T-helper 2 cell treated with Interferon-gamma antibody and Interleukin-4, amounts not matched to agents 100 ng/mL and 5 ng/mL, for 36 hours (primary cell): Measurements from ENCODE around the gene TERT. TPM values are rescaled to one million over a fixed set of nuclear protein-coding genes. Genes with fewer than 3 reads are reported as not detected.

Experiments
- intact Hi-C: fragments of 100-400 bp; cut with micrococcal nuclease; formaldehyde crosslinking; loops from one replicate; pipeline ENCODE4 v1.15.1; 2023
- total RNA-seq: library from RNA; stranded (reverse); gene quantifications from 2 replicates; pipeline ENCODE4 v1.2.3, GENCODE V29; 2022

TERT gene
- total RNA-seq, 1 donor from 2014 or later: 9.0 TPM

DNA sequence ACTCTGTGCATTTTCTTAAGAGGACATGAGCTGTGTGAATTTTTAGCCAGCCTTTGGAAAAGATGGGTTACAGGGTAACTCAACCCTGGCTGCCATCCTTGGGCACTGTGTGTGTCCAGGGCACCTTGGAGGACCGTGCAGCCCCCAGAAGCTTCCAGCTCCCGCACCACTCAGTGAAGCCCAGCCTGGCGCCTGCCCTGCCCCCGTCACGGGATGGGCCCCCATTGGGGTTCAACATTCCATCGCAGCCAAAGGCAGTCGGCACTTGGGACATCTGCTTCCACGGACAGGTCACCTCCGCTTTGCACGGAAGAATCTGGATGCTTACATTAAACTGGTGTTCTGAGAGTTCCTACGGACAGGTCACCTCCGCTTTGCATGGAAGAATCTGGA lies 71.6 kb downstream of the TERT start:
- intact Hi-C loops: no loop called here

DNA sequence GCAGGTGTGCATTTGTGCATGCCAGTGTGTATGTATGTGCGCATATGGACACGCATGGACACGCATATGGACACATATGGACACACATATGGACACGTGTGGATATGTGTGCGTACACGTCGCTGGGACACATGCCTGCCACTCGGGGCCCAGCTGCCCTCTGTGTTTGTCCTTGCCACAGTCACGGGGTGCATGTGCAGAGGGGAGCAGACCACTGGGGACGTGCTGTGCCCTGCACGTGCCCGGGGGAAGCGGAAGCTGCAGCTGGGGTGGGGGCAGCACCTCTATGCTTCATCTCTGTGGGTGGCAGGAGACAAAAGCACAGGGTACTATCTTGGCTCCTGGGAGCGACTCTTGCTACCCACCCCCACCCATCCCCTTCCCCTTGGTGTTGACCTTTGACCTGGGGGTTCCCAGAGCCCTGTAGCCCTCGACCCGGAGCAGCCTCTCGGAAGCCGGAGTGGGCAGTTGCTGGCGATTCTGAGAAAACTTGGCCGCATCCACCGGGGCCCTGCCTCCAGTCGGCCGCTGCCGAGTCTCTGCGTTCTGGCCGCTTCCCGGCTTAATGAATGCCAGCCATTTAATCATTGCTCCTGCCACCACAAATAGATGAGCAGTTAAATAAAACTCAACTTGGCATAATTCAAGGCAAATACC lies 72.1 kb downstream of the TERT start:
- intact Hi-C loops: no loop called here

DNA sequence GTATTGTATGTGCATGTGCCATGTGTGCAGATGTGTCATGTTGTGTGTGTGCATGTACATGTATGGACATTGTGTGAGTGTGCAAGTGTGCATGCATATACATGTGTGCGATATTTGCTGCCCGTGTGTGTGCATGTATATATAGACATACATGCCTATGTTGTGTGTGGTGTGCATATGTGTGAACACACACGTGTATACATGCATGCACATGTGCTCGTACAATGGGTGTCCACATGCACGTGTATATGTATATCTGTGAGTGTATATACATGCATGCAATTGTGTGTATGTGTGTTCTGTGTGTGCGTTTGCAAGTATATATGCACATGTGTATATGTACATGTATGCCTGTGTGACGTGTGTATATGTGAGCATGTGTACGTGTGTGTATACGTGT lies 72.7 kb downstream of the TERT start:
- intact Hi-C loops: no loop called here

DNA sequence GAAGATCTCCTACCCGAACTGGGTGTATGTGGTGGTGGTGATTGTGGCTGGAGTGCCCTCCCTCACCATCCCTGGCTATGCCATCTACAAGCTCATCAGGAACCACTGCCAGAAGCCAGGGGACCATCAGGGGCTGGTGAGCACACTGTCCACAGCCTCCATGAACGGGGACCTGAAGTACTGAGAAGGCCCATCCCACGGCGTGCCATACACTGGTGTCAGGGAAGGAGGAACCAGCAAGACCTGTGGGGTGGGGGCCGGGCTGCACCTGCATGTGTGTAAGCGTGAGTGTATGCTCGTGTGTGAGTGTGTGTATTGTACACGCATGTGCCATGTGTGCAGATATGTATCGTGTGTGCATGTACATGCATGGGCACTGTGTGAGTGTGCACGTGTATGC lies 73.1 kb downstream of the TERT start:
- intact Hi-C loops: no loop called here

DNA sequence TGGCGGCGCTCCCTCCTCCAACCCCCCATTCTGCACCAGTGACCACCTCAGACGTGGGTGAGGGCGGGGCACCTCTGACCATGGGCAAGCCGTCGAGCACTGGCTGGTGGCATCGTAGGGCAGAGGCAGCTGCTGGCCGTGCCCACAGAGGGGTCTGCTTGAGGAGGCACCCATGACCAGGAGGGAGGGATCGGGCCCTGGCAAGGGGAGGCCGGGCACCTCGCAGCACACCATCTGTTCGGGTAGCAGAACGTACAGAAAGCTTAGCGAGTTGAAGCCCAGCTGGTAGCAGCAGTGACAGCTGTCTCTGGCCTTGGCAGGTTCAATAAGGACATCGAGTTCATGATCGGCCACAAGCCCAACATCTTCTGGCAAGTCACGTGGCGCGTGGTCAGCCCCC lies 74.0 kb downstream of the TERT start:
- intact Hi-C loops: no loop called here

DNA sequence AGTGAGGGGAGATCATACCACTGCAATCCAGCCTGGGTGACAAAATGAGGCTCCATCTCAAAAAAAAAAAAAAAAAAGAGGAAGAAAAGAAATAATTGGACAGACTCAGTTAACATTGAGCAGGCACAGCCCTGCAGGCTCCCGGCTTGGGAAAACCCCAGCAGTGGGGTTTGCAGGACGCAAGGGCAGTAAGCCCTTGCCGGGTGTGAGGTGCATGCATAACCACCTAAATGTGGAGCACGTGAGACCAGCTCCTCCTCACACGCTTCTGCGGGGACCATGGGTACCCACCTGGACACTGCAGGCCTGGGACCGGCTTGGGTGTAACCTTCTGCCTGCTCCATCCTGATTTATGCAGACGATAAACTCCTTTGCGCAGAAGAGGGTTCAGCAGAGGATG lies 74.5 kb downstream of the TERT start:
- intact Hi-C loops: no loop called here

DNA sequence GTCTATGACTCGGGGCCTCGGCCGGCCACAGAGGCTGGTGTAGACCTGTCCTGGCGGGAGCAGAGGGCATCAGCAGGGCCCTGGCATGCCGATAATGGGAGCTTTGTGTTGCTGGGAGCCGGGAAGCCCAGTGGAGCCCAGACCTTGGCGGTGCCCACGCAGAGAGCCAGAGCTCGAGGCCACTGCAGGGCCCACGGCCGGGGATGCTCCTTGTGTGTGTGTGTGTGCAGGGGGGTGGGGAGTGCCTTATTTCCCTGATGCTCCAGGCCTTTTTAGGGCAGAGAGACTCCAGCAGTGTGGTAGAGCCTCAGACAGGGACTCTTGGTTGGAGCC lies 75.1 kb downstream of the TERT start:
- intact Hi-C loops: no loop called here

DNA sequence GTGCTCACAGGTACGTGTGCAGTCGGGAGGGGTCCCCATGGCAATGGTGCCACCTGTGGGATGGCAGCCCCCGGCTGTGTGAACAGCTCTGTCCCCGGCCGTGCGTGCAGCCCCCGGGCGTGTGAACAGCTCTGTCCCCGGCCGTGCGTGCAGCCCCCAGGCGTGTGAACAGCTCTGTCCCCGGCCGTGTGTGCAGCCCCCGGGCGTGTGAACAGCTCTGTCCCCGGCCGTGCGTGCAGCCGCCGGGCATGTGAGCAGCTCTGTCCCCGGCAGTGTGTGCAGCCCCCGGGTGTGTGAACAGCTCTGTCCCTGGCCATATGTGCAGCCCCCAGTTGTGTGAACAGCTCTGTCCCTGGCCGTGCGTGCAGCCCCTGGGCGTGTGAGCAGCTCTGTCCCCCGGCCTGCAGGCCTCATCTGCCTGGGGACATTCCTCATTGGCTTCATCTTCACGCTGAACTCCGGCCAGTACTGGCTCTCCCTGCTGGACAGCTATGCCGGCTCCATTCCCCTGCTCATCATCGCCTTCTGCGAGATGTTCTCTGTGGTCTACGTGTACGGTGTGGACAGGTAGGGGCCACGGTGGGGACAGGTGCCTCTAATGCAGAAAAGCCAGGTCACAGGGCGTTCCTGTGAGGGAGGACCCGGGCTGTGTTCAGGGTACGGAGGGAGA lies 75.6 kb downstream of the TERT start:
- intact Hi-C loops: no loop called here

DNA sequence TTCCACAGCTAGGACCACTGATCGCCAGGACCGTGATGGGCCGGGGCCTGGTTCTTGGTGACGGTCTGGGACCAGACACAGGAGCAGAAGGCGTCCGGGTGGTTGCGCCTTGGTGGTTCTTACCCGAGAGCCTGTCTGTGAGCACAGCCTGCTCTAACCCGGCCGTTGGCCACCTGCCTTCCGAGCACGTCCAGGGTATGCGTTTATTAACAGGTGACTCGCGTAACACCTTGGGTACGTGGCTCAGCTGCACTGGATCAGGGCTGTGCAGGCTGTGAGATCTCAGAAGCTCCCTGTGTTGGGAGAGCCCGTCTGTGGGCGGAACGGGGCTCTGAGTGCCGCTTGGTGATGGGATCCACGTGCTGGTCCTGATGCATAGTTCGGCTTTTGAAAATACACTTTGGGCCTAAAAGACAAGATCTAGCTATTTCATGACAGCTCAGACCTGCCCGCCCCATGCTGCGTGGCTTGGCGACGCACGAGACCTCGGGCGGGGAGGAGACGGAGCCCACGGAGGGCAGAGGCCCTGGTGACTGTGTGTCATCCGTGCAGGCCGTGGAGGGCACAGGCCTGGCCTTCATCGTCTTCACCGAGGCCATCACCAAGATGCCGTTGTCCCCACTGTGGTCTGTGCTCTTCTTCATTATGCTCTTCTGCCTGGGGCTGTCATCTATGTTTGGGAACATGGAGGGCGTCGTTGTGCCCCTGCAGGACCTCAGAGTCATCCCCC lies 76.4 kb downstream of the TERT start:
- intact Hi-C loops: no loop called here

DNA sequence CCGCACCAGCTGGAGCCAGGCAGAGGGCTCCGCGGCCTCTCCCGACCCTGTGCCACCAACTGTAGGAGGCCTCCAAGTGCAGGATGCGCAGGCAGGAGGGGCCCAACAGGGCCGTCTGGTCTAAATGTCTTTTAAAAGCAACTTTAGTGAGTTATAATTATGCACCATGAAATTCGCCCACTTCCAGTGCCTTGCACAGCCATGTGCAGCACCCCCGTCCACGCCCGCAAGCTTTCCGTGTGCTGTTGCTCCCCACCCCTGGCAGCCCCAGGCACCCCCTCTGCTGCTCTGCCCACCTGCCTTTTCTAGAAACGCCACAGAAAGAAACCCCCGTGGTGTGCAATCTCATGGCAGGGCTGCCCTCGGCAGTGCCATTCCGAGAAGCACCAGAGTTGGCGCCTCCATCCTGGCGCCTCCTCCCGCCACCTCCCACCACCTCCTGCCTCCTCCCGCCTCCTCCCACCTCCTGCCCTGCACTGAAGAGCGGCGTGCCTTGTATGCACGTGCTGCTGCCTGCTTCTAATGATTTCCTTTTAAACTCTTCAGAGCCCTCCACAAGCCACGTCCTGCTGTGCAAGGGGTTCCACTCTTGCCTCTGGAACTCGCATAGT lies 77.2 kb downstream of the TERT start:
- intact Hi-C loops: no loop called here

DNA sequence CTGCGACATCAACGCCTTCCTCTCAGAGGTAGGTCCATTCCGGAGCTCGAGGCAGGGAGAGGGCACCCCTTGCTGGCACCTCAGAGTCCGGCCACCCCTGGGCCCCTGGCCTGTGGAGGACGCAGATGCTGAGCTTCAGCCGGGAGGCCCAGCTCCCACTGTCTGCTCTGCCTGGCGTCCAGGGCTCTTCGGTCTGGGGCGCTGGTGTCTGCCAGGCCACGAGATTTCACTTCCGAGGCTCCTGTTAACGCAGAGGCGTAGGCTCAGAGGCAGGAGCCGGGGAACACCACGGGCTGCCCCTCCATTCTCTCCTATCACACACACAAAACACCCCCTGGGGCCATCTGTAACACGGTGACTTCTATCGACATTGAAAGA lies 78.0 kb downstream of the TERT start:
- intact Hi-C loops: no loop called here

DNA sequence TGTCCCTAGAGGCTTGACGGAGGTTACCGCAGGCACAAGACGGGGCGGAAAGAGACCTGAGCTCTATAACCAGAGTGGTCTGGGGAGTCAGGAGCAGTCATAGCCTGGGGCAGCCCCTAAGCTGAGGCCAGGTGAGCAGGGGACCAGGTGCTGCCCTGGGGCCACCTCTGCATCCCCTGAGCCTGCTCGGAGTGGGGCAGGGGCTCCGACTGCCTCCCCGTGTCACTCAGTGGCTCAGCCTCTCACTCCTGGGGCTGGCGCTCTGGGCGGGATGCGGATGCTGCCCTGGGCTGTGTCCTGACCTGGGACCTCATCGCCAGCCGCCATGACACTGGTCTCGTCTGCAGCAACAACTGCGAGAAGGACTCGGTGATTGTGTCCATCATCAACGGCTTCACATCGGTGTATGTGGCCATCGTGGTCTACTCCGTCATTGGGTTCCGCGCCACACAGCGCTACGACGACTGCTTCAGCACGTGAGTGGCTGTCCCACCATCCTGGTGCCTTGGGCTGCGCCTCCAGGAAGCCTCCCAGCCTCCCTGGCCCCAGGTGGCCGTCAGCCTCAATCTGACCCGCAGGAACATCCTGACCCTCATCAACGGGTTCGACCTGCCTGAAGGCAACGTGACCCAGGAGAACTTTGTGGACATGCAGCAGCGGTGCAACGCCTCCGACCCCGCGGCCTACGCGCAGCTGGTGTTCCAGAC lies 78.5 kb downstream of the TERT start:
- intact Hi-C loops: no loop called here

DNA sequence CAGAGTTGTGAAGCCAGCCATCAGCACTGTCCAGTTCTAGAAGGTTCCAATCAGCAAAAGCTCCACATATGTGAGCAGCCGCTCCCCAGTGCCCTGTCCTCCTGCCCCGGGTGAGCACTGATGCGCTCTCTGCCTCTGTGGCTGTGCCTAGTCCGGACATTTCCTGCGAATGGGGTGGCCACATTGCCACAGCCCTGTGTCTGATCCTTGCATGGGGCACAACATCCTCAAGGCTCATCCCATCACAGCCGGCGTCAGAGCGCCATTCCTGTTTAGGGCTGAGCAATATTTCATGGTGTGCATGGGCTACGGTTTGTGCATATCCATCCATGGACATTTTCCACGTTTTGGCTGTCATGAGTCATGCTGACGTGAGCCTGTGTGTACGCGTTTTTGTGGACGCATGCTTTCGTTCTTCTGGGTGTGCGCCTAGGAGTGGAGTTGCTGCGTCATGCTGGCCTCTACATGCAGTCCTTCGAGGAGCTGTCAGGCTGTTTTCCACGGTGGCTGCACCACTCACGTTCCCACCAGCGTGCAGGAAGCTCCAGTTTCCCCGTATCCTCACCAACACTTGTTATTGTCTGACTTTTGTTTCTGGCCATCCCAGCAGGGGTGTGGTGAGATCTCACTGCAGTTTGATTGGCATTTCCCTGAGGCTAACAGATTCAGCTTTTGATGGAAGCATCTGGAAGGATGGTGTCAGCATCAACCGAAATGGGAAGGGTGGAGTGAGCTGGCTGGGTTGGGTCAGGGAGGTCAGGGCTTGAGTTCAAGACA lies 79.4 kb downstream of the TERT start:
- intact Hi-C loops: no loop called here

DNA sequence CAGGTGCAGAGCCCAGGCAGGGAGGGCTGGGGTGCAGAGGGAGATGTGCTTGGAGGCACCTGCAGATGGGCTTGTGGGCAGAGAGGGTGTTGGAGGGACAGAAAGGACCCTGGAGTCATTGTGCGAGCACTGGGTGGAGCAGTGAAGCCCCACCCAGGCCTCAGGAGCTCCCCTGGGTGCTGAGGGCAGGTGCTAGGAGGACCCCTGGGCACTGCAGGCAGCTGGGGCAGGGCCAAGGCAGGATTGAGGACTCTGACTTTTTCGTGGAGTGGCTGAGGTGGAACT lies 80.0 kb downstream of the TERT start:
- intact Hi-C loops: no loop called here

DNA sequence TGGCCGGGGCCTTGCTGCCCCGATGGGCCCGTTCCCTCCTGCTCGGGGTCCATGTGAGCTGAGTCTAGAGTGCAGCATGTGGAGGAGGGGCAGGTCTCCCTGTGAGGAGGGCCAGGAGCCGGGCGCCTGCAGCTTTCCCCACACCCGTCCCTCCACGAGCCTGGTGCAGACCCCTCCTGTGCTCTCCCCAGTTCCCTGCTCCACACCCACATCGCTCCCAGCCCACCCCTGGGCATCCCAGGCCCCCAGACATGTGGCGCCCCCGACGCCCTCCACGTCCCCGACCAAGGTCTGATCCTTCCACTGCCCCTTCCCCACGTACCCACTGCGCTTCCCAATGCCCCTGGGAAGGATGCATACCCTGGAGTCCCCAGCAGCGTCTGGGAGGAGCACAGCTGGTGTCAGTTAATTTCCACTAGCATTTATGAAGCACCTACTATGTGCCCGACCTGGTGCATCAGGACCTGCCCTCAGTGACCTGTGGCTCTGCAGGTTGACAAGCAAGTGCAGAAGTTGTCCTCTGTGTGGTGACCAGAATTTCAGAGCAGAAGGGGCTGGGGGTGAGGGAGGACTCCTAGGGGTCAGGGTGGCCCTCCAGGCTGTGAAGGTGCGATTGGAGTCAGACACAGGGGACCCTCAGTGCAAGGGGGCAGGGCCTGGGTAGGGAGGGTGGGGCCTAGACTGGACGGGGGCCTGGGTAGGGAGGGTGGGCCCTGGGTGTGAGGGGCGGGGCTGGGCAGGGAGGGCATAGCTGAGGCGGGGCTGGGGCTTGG lies 80.5 kb downstream of the TERT start:
- intact Hi-C loops: no loop called here

DNA sequence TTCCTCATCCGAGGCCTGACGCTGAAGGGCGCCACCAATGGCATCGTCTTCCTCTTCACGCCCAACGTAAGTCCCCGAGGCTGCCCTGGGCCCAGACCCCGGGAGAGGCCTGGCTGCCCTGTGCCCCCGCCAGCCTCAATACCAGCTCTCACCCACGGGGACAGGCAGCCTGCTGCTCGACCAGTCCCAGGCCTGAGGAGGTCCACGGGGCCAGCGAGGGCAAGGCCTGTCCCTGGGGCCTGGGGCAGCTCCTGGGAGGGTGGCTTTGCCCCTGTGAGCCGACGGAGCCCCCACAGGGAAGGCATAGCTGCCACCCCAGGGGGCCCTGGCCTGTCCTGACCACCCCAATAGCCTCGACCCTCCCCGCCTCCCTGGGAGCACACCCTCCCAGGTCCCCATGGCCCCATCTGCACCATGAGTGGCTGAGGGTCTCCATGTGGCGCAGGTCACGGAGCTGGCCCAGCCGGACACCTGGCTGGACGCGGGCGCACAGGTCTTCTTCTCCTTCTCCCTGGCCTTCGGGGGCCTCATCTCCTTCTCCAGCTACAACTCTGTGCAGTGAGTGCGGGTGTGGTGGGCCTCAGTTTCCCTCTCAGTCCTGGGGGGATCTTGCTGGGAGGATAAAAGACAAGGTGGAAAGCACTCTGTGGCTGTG lies 81.2 kb downstream of the TERT start:
- intact Hi-C loops: no loop called here

DNA sequence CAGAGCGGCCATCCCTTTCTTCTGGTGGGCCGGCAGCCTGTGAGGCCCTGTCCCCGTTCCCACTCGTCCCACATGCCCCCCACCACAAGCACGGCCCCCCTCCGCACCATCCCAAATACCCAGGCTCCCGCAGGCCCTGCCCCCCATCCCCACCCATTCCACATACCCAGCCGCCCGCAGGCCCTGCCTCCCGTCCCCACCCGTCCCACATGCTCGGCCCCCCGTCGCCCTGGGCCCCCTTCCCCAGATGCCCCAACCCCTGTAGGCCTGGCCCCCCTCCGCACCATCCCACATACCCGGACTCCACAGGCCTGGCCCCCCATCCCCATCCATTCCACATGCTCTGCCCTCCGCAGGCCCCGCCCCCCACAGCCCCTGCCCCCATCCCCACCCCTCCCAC lies 82.0 kb downstream of the TERT start:
- intact Hi-C loops: no loop called here

DNA sequence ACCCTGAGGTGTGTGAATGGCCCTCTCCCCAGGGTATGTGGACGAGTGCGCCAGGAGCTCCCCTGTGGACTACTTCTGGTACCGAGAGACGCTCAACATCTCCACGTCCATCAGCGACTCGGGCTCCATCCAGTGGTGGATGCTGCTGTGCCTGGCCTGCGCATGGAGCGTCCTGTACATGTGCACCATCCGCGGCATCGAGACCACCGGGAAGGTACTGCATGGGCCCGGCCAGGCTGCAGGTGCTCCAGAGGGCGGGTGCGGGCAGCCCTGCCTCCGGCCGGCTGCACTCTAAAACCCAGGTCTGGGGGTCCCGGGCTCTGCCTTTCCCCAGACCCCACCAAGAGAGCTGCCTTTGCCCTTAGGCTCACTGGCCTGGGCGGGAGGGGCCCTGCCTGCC lies 82.6 kb downstream of the TERT start:
- intact Hi-C loops: no loop called here

DNA sequence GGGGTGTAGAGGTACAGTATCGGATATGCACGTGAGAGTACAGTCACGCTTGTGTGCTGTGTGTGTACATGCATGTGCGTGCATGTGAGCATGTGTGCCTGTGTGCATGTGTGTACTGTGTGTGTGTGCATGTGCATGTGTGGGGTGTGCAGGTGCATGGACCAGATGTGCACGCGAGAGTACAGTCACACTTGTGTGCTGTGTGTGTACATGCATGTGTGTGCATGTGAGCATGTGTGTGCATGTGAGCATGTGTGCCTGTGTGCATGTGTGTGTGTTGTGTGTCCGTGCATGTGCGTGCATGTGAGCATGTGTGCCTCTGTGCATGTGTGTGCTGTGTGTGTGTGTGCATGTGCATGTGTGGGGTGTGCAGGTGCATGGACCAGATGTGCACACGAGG lies 83.2 kb downstream of the TERT start:
- intact Hi-C loops: no loop called here

DNA sequence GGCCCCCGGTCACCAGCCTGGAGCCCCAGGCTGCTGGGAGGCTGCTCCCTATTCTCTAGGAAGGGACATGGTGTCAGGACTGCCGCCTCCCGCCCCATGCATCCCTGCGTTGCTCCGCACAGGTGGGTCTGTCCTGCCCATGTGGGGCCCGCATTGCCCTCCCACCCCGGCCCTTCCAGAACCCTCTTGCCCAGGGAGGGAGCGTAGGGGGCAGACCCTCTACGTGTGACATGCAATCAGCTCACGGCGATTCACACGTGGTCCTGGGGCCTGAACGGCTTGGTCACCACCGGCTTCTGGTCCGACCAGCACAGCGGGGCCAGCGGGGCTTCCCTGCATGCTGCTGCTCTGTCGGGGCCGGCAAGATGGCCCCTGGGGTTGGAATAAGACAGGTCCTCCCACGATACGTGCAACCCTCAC lies 84.0 kb downstream of the TERT start:
- intact Hi-C loops: no loop called here
